OCI-LY7 (cell line): Measurements from ENCODE around the gene TMEM80. TPM values are rescaled to one million over a fixed set of nuclear protein-coding genes. Genes with fewer than 3 reads are reported as not detected.

Experiments
- BruUV-seq: library from RNA; stranded (reverse); fragments of 400-500 nt; replicated peaks from 2 replicates; lab custom pipeline; 2021; lab: Mats Ljungman, UMichigan
- CTCF ChIA-PET: fragments of 300-600 bp; sonication (Branson Sonifier 250); formaldehyde crosslinking; loops from one replicate; lab custom pipeline; 2022; ENCODE audit warnings: antibody characterized with exemption; ENCODE audit not compliant: unreplicated experiment; lab: Charles Lee
- POLR2A ChIA-PET: fragments of 300-600 bp; sonication (Branson Sonifier 250); formaldehyde crosslinking; loops from one replicate; lab custom pipeline; 2022; ENCODE audit warnings: antibody characterized with exemption; lab: Charles Lee
- DNase-seq: peaks from one replicate; pipeline ENCODE4 v3.0.0-alpha.2; 2015; ENCODE audit warnings: low spot score
- H2AFZ ChIP-seq: fragments of 200-600 bp; sonication (generic), shearing (Covaris generic); 2 replicates; pipeline ENCODE4 v1.6.1; 2014; ENCODE audit warnings: mild to moderate bottlenecking, antibody characterized with exemption, low read length, moderate library complexity
- H3K27ac ChIP-seq: fragments of 200-600 bp; sonication (generic); 2 replicates; pipeline ENCODE4 v1.5.1; 2014; ENCODE audit warnings: mixed run types, low read depth, mild to moderate bottlenecking, moderate library complexity, low read length, inconsistent platforms; ENCODE audit not compliant: poor library complexity, severe bottlenecking
- H3K36me3 ChIP-seq: fragments of 200-600 bp; sonication (generic); 2 replicates; pipeline ENCODE4 v1.6.1; 2014; ENCODE audit warnings: mild to moderate bottlenecking, antibody characterized with exemption, low read length, moderate library complexity, mixed read lengths; ENCODE audit not compliant: insufficient read depth
- H3K4me1 ChIP-seq: fragments of 200-600 bp; sonication (generic); 2 replicates; pipeline ENCODE4 v1.5.1; 2014; ENCODE audit warnings: mild to moderate bottlenecking, low read length; ENCODE audit not compliant: insufficient read depth, poor library complexity, severe bottlenecking
- H3K4me2 ChIP-seq: fragments of 200-600 bp; sonication (generic); 2 replicates; pipeline ENCODE4 v1.6.1; 2014; ENCODE audit warnings: mild to moderate bottlenecking, low read length
- H3K4me3 ChIP-seq: fragments of 200-600 bp; sonication (generic); 2 replicates; pipeline ENCODE4 v1.5.1; 2014; ENCODE audit warnings: mild to moderate bottlenecking, low read depth, low read length; ENCODE audit not compliant: poor library complexity, severe bottlenecking
- H3K79me2 ChIP-seq: fragments of 200-600 bp; sonication (generic); 2 replicates; pipeline ENCODE4 v1.6.1; 2016; ENCODE audit warnings: low read depth, mild to moderate bottlenecking, low read length, moderate library complexity, mixed read lengths; ENCODE audit not compliant: insufficient read depth
- H3K9me2 ChIP-seq: fragments of 200-600 bp; sonication (generic); 2 replicates; pipeline ENCODE4 v1.6.1; 2016; ENCODE audit warnings: mild to moderate bottlenecking, low read length, mixed read lengths; ENCODE audit not compliant: insufficient read depth
- H3K9me3 ChIP-seq: fragments of 200-600 bp; sonication (generic); 2 replicates; pipeline ENCODE4 v1.6.1; 2014; ENCODE audit warnings: mild to moderate bottlenecking, mixed run types, low read length, mixed read lengths
- H4K20me1 ChIP-seq: fragments of 200-600 bp; sonication (generic); 2 replicates; pipeline ENCODE4 v1.6.1; 2014; ENCODE audit warnings: mild to moderate bottlenecking, antibody characterized with exemption, low read length, moderate library complexity, mixed read lengths; ENCODE audit not compliant: insufficient read depth
- EZH2phosphoT487 ChIP-seq: fragments of 200-600 bp; sonication (generic); IDR thresholded peaks from 2 replicates; pipeline ENCODE4 v1.6.1; 2018; ENCODE audit warnings: low read depth, borderline replicate concordance, mild to moderate bottlenecking, mixed run types, antibody characterized with exemption, low read length, moderate library complexity, mixed read lengths
- intact Hi-C: fragments of 100-400 bp; cut with micrococcal nuclease; formaldehyde crosslinking; loops from one replicate; pipeline ENCODE4 v1.10.0; 2022; ENCODE audit not compliant: unreplicated experiment
- total RNA-seq, 2 experiments: library from RNA; depleted of rRNA in 1 of 2; stranded (reverse); fragments of >200 nt in 1 of 2; shearing (Covaris generic) in 1 of 2; gene quantifications; 2 replicates each; pipeline ENCODE4 v1.2.3, GENCODE V29; 2014 to 2022
- TF ChIP-seq, protein P1 (sequence below): fragments of 200-600 bp; sonication (generic); conservative IDR thresholded peaks from 2 replicates; pipeline ENCODE4 v1.5.1; 2014; ENCODE audit warnings: mild to moderate bottlenecking, antibody characterized with exemption, low read length, moderate library complexity, mixed read lengths

Gene TMEM80
- total RNA-seq, 2 experiments from 2014 or later = 52.7 to 52.8 TPM

DNA sequence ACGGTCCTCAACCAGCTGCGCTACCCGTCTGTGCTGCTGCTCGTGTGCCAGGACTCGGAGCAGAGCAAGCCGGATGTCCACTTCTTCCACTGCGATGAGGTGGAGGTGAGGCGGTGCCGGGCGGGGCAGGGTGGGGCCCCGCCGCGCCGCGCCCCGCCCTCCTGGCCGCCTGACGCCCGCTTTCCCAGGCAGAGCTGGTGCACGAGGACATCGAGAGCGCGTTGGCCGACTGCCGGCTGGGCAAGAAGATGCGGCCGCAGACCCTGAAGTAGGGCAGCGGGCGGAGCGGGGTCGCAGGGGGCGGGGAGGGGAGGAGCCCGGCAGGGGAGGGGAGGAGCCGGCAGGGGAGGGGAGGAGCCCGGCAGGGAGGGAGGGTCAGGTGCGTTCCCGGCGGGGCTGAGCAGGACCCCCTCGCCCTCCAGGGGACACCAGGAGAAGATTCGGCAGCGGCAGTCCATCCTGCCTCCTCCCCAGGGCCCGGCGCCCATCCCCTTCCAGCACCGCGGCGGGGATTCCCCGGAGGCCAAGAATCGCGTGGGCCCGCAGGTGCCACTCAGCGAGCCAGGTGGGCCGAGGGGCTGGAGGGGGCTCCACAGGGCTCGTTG is 25.1 kb downstream of the TMEM80 start:
- no peaks in the 10 kb centered on the region for H3K79me2 ChIP-seq
- peak; percentile 46 for DNase-seq
- ChIA-PET CTCF (interaction anchor here (0.5 kb wide), 1 partner anchor 33 kb away, joined by 3 read pairs; no protein-coding TSS in a partner anchor), POLR2A (no interaction called here)
- peak overlapping the region; percentile 59 for H3K4me2 ChIP-seq
- BruUV-seq = no TSS peak
- no peak overlapping the region for H3K4me3 ChIP-seq
- intact Hi-C loops = loop anchor here (5.0 kb wide), 1 partner anchor 163 kb away; no protein-coding TSS in a partner anchor
- TF ChIP-seq EZH2phosphoT487 = no peak
- TF ChIP-seq, protein P1, sequence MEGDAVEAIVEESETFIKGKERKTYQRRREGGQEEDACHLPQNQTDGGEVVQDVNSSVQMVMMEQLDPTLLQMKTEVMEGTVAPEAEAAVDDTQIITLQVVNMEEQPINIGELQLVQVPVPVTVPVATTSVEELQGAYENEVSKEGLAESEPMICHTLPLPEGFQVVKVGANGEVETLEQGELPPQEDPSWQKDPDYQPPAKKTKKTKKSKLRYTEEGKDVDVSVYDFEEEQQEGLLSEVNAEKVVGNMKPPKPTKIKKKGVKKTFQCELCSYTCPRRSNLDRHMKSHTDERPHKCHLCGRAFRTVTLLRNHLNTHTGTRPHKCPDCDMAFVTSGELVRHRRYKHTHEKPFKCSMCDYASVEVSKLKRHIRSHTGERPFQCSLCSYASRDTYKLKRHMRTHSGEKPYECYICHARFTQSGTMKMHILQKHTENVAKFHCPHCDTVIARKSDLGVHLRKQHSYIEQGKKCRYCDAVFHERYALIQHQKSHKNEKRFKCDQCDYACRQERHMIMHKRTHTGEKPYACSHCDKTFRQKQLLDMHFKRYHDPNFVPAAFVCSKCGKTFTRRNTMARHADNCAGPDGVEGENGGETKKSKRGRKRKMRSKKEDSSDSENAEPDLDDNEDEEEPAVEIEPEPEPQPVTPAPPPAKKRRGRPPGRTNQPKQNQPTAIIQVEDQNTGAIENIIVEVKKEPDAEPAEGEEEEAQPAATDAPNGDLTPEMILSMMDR = no peak
- no peak overlapping the region for H3K27ac ChIP-seq
- H3K9me3 ChIP-seq = no peaks in the 10 kb centered on the region
- H3K36me3 ChIP-seq = no peaks in the 10 kb centered on the region
- peaks cover 36% of the 10 kb centered on the region for H3K4me1 ChIP-seq
- no peak overlapping the region for H2AFZ ChIP-seq
- H3K9me2 ChIP-seq = no peaks in the 10 kb centered on the region
- H4K20me1 ChIP-seq = no peaks in the 10 kb centered on the region

DNA sequence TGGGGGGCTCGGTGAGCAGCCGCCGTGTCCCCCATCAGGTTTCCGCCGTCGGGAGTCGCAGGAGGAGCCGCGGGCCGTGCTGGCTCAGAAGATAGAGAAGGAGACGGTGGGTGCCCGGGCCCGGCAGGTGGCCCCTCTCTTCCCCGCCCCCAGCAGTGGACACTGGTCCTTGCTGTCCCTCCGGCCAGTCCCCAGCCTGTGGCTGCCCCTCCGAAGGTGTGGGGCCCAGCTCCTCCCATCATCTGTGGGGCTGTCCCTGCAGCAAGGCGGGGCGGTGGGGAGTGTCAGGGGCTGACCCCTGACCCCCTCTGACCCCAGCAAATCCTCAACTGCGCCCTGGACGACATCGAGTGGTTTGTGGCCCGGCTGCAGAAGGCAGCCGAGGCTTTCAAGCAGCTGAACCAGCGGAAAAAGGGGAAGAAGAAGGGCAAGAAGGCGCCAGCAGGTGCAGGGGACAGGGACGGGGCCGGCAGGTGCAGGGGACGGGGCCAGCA is 25.7 kb downstream of the TMEM80 start:
- H3K27ac ChIP-seq = no peak overlapping the region
- peak; percentile 48 for DNase-seq
- H3K9me2 ChIP-seq = no peaks in the 10 kb centered on the region
- no peak overlapping the region for H2AFZ ChIP-seq
- TF ChIP-seq, protein P1 = no peak
- TF ChIP-seq EZH2phosphoT487 = no peak
- ChIA-PET CTCF (no interaction called here), POLR2A (interaction anchor here (0.6 kb wide), 1 partner anchor 62 kb away, joined by 3 read pairs; no protein-coding TSS in a partner anchor)
- no TSS peak for BruUV-seq
- no peaks in the 10 kb centered on the region for H3K9me3 ChIP-seq
- peak overlapping the region; percentile 59 for H3K4me2 ChIP-seq
- H3K79me2 ChIP-seq = no peaks in the 10 kb centered on the region
- intact Hi-C loops = loop anchor here (5.0 kb wide), 1 partner anchor 164 kb away; no protein-coding TSS in a partner anchor
- H3K4me3 ChIP-seq = no peak overlapping the region
- no peaks in the 10 kb centered on the region for H4K20me1 ChIP-seq
- no peaks in the 10 kb centered on the region for H3K36me3 ChIP-seq
- H3K4me1 ChIP-seq = peaks cover 42% of the 10 kb centered on the region
